B cell (primary cell): ENCODE results near the gene MSL3. TPM values are rescaled to one million over a fixed set of nuclear protein-coding genes. Genes with fewer than 3 reads are reported as not detected.

ENCODE experiments used
- ATAC-seq: fragments of 200-7000 bp; cut with Tn5 transposase; one replicate; pipeline ENCODE4 v1.10.0; 2021; ENCODE audit warnings: low read depth, mild to moderate bottlenecking, moderate number of reproducible peaks, moderate library complexity
- CTCF ChIA-PET: fragments of 350-600 bp; sonication (Branson Sonifier 250); formaldehyde crosslinking; loops from one replicate; lab custom pipeline; 2021; ENCODE audit warnings: antibody characterized with exemption, inconsistent platforms; lab: Charles Lee
- POLR2A ChIA-PET: fragments of 350-600 bp; sonication (Branson Sonifier 250); formaldehyde crosslinking; loops from one replicate; lab custom pipeline; 2021; ENCODE audit warnings: antibody characterized with exemption; lab: Charles Lee
- DNase-seq: peaks from one replicate; pipeline ENCODE4 v3.0.0; 2013
- H2AFZ ChIP-seq: 2 replicates; pipeline ENCODE4 v1.6.1; 2012; ENCODE audit warnings: mild to moderate bottlenecking, low read depth, low read length; ENCODE audit not compliant: insufficient read depth, poor library complexity, severe bottlenecking
- H3K27ac ChIP-seq, 2 donors: 1 replicate in 1 of 2; 2 replicates in 1 of 2; pipeline ENCODE4 v1.5.1; 2012 to 2013; ENCODE audit warnings: low read length in 2 of 2, mild to moderate bottlenecking in 2 of 2, moderate library complexity in 1 of 2
- H3K27me3 ChIP-seq, 4 experiments: fragments of 200-600 bp in 1 of 4; sonication (generic) in 1 of 4; replicated peaks in 1 of 4; 1 replicate in 2 of 4; 2 replicates in 2 of 4; pipeline versions ENCODE4 v1.6.1 to v1.7.0; 2013 to 2016; ENCODE audit warnings: low read length in 3 of 4, mild to moderate bottlenecking in 2 of 4, mixed read lengths in 1 of 4, moderate library complexity in 1 of 4; ENCODE audit not compliant: insufficient read depth in 4 of 4, control insufficient read depth in 3 of 4; ENCODE audit errors: control extremely low read depth in 1 of 4
- H3K36me3 ChIP-seq, 2 experiments: replicated peaks in 1 of 2; 1 replicate in 1 of 2; 2 replicates in 1 of 2; pipeline versions ENCODE4 v1.6.1 to v1.7.1; 2013; ENCODE audit warnings: low read length in 1 of 2; ENCODE audit not compliant: insufficient read depth in 2 of 2, control insufficient read depth in 1 of 2; ENCODE audit errors: control extremely low read depth in 1 of 2, extremely low read depth in 1 of 2
- H3K4me1 ChIP-seq, 2 donors: fragments of 200-600 bp in 1 of 2; sonication (generic) in 1 of 2; 1 replicate in 1 of 2; 2 replicates in 1 of 2; pipeline versions ENCODE4 v1.5.1 to v1.6.1; 2013 to 2017; ENCODE audit warnings: low read length in 2 of 2; ENCODE audit not compliant: control insufficient read depth in 2 of 2, insufficient read depth in 2 of 2
- H3K4me2 ChIP-seq: replicated peaks from 2 replicates; pipeline ENCODE3; 2012; ENCODE audit warnings: mild to moderate bottlenecking, low read depth, low read length; ENCODE audit not compliant: poor library complexity, severe bottlenecking
- H3K4me3 ChIP-seq, 5 experiments: fragments of 200-600 bp in 1 of 5; sonication (generic) in 1 of 5; 1 replicate in 3 of 5; 2 replicates in 2 of 5; pipeline versions ENCODE4 v1.5.1 to v1.7.0; 2011 to 2016; ENCODE audit warnings: low read length in 4 of 5, mild to moderate bottlenecking in 4 of 5, low read depth in 2 of 5, control low read depth in 1 of 5, moderate library complexity in 1 of 5; ENCODE audit not compliant: insufficient read depth in 1 of 5; ENCODE audit errors: control extremely low read depth in 1 of 5, extremely low read depth in 1 of 5
- H3K79me2 ChIP-seq: fragments of 200-600 bp; sonication (generic); one replicate; pipeline ENCODE4 v1.6.0; 2016; ENCODE audit warnings: low read length; ENCODE audit not compliant: control insufficient read depth, insufficient read depth
- H3K9ac ChIP-seq: fragments of 200-600 bp; sonication (generic); 2 replicates; pipeline ENCODE4 v1.6.1; 2017; ENCODE audit warnings: mild to moderate bottlenecking, low read length, moderate library complexity
- H3K9me3 ChIP-seq, 3 donors: one replicate each; pipeline versions ENCODE4 v1.6.1 to v1.7.1; 2013; ENCODE audit warnings: low read length in 2 of 3; ENCODE audit not compliant: control insufficient read depth in 2 of 3, insufficient read depth in 1 of 3; ENCODE audit errors: control extremely low read depth in 1 of 3
- H4K20me1 ChIP-seq: 2 replicates; pipeline ENCODE4 v1.6.0; 2012; ENCODE audit warnings: mild to moderate bottlenecking, low read length; ENCODE audit not compliant: insufficient read depth, control insufficient read depth, poor library complexity, severe bottlenecking
- H3K27ac Mint-ChIP-seq: one replicate; pipeline ENCODE4 v1.8.0; 2021; ENCODE audit warnings: mixed read lengths
- H3K27me3 Mint-ChIP-seq: one replicate; pipeline ENCODE4 v1.8.0; 2021; ENCODE audit warnings: mixed read lengths
- H3K4me1 Mint-ChIP-seq: one replicate; pipeline ENCODE4 v1.8.0; 2021; ENCODE audit warnings: mixed read lengths
- H3K4me3 Mint-ChIP-seq: one replicate; pipeline ENCODE4 v1.8.0; 2021; ENCODE audit warnings: mixed read lengths
- H3K9me3 Mint-ChIP-seq: one replicate; pipeline ENCODE4 v1.8.0; 2022; ENCODE audit warnings: mixed read lengths; ENCODE audit not compliant: insufficient read depth
- EZH2 ChIP-seq: IDR thresholded peaks from 2 replicates; pipeline ENCODE4 v1.6.1; 2012; ENCODE audit warnings: borderline replicate concordance, low read depth, mild to moderate bottlenecking, moderate library complexity, low read length; ENCODE audit not compliant: insufficient read depth, poor library complexity, severe bottlenecking
- WGBS: methylation state at CpG from one replicate; pipeline ENCODE4 v1.1.5; 2013; ENCODE audit warnings: missing lambda C conversion rate; ENCODE audit not compliant: insufficient coverage; 5-methylcytosine and 5-hydroxymethylcytosine counted together
- intact Hi-C: fragments of 100-400 bp; cut with micrococcal nuclease; formaldehyde crosslinking; loops from one replicate; pipeline ENCODE4 v1.10.0; 2022
- polyA plus RNA-seq: library from polyadenylated mRNA; depleted of rRNA; stranded (reverse); fragments of >200 nt; gene quantifications from 2 replicates; pipeline ENCODE4 v1.2.3, GENCODE V29; 2012
- total RNA-seq, 2 donors: library from RNA; stranded (reverse); fragments of 120-200 nt in 1 of 2; gene quantifications; 1 replicate in 1 of 2; 2 replicates in 1 of 2; pipeline versions ENCODE4 v1.2.3 to v1.2.4, GENCODE V29; 2013 to 2022
- TF ChIP-seq, protein P1 (sequence below): fragments of 200-600 bp; IDR thresholded peaks from one replicate; pipeline ENCODE4 v1.8.0; 2022; ENCODE audit warnings: antibody characterized with exemption, mild to moderate bottlenecking

Gene MSL3
- total and polyA plus RNA-seq, 2 donors (not counting 1 experiment from before 2014, with no cell fraction given): 76.3 to 88.7 TPM

DNA sequence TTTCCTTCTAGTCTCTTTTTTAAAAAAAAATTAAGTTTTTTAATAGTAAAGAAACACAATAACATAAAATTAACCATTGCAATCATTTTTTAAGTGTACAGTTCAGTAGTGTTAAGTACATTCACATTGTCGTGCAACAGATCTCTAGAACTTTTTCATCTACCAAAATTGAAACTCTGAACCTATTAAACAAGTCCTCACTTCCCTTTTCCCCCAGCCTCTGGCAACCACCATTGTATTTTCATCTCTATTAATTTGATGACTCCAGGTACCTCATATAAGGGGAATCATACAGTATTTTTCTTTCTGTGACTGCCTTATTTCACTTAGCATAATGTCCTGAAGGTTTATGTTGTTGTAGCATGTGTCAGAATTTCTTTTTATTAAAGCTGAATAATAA is 31.8 kb downstream of the MSL3 start:
- TF ChIP-seq EZH2: no peak
- TF ChIP-seq, protein P1, sequence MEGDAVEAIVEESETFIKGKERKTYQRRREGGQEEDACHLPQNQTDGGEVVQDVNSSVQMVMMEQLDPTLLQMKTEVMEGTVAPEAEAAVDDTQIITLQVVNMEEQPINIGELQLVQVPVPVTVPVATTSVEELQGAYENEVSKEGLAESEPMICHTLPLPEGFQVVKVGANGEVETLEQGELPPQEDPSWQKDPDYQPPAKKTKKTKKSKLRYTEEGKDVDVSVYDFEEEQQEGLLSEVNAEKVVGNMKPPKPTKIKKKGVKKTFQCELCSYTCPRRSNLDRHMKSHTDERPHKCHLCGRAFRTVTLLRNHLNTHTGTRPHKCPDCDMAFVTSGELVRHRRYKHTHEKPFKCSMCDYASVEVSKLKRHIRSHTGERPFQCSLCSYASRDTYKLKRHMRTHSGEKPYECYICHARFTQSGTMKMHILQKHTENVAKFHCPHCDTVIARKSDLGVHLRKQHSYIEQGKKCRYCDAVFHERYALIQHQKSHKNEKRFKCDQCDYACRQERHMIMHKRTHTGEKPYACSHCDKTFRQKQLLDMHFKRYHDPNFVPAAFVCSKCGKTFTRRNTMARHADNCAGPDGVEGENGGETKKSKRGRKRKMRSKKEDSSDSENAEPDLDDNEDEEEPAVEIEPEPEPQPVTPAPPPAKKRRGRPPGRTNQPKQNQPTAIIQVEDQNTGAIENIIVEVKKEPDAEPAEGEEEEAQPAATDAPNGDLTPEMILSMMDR: no peak
- H4K20me1 ChIP-seq: no peaks in the 10 kb centered on the region
- Mint-ChIP-seq H3K4me3 (no peak overlapping the region), H3K9me3 (no peaks in the 10 kb centered on the region), H3K27ac (no peak overlapping the region), H3K27me3 (no peaks in the 10 kb centered on the region), H3K4me1 (peaks cover 38% of the 10 kb centered on the region)
- no peak for ATAC-seq
- ChIA-PET POLR2A (no interaction called here), CTCF (no interaction called here)
- peak; percentile 19 for DNase-seq
- no peak overlapping the region for H3K27ac ChIP-seq
- H3K27me3 ChIP-seq: no peaks in the 10 kb centered on the region
- intact Hi-C loops: no loop called here
- H3K4me3 ChIP-seq: no peak overlapping the region
- H3K9ac ChIP-seq: no peak overlapping the region
- no peaks in the 10 kb centered on the region for H3K79me2 ChIP-seq
- no peak overlapping the region for H3K4me2 ChIP-seq
- WGBS: no CpG with 5 or more reads among the region's 1 CpG
- H3K9me3 ChIP-seq: no peaks in the 10 kb centered on the region
- H3K36me3 ChIP-seq: no peaks in the 10 kb centered on the region
- no peak overlapping the region for H2AFZ ChIP-seq
- H3K4me1 ChIP-seq: peaks cover 17 to 18% of the 10 kb centered on the region in 2 donors

DNA sequence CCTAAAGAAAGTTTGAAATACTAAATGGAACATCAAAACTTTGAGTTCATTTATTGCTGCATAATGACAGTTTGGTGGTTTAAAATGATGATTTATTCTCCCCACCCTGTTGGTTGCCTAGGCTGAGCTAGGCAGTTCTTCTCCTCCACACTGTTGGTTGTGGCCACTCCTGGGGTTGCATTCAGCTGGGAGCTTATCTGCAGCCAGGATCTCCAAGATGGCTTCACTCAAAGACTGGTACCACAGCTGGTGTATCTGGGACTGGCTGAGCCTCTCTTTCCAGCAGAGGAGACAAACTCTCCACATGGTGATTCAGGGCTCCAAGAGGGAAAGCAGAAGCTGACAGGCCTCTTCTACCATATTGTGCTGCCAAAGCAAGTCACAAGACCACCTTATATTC is 33.1 kb downstream of the MSL3 start:
- ATAC-seq (no peak), DNase-seq (no peak)
- no peak overlapping the region for H3K4me2 ChIP-seq
- H3K4me3 ChIP-seq: no peak overlapping the region
- no peaks in the 10 kb centered on the region for H3K9me3 Mint-ChIP-seq
- no peaks in the 10 kb centered on the region for H4K20me1 ChIP-seq
- ChIA-PET POLR2A (no interaction called here), CTCF (no interaction called here)
- TF ChIP-seq, protein P1: no peak
- TF ChIP-seq EZH2: no peak
- H2AFZ ChIP-seq: no peak overlapping the region
- no peaks in the 10 kb centered on the region for H3K27me3 Mint-ChIP-seq
- H3K36me3 ChIP-seq: no peaks in the 10 kb centered on the region
- intact Hi-C loops: no loop called here
- H3K27ac Mint-ChIP-seq: no peak overlapping the region
- no peaks in the 10 kb centered on the region for H3K27me3 ChIP-seq
- no peak overlapping the region for H3K27ac ChIP-seq
- no peaks in the 10 kb centered on the region for H3K79me2 ChIP-seq
- H3K4me3 Mint-ChIP-seq: no peak overlapping the region
- H3K9me3 ChIP-seq: no peaks in the 10 kb centered on the region
- peaks cover 40% of the 10 kb centered on the region for H3K4me1 Mint-ChIP-seq
- no peak overlapping the region for H3K9ac ChIP-seq
- peaks cover 17 to 18% of the 10 kb centered on the region in 2 donors for H3K4me1 ChIP-seq
